Ishikawa (cell line): ENCODE measurements around the gene TCHHL1.

Experiments used
- CREB1 ChIP-seq: IDR thresholded peaks from 2 replicates; pipeline ENCODE4 v1.6.1; 2012; ENCODE audit warnings: low read depth
- EGR1 ChIP-seq: IDR thresholded peaks from 2 replicates; pipeline ENCODE4 v1.6.1; 2012
- MAX ChIP-seq: IDR thresholded peaks from 2 replicates; pipeline ENCODE4 v1.6.1; 2012
- RAD21 ChIP-seq: IDR thresholded peaks from 2 replicates; pipeline ENCODE4 v1.6.1; 2012; ENCODE audit warnings: low read depth
- REST ChIP-seq: IDR thresholded peaks from 2 replicates; pipeline ENCODE4 v1.6.1; 2012; ENCODE audit warnings: low read depth, mild to moderate bottlenecking
- TAF1 ChIP-seq: IDR thresholded peaks from 2 replicates; pipeline ENCODE4 v1.6.1; 2012; ENCODE audit warnings: low read depth, mild to moderate bottlenecking
- TCF12 ChIP-seq: IDR thresholded peaks from 2 replicates; pipeline ENCODE4 v1.6.1; 2012; ENCODE audit warnings: low read depth

GRCh38 chr1:152137215-152137614 lies 48.4 kb upstream of the TCHHL1 start:
- no peak for TF ChIP-seq EGR1
- no peak for TF ChIP-seq REST
- no peak for TF ChIP-seq MAX
- TF ChIP-seq TAF1, result no peak
- TF ChIP-seq RAD21, result no peak
- TF ChIP-seq CREB1, result no peak
- no peak for TF ChIP-seq TCF12
